Measurements from ENCODE around the gene EPN3.

- TF ChIP-seq EP300 (IDR thresholded peaks at IDR 0.05) (no peak), CTCF (IDR thresholded peaks at IDR 0.05) (no peak), POLR2A (IDR thresholded peaks at IDR 0.05) (no peak)
Observed at GRCh38 chr17:50558581-50558940, 26.0 kb downstream of the EPN3 start.

Data from suprapubic skin (tissue), 3 donors.